NT2/D1 (cell line): Measurements from ENCODE around the gene ZFYVE9.

Experiments used
- SUZ12 ChIP-seq: IDR thresholded peaks from 2 replicates; pipeline ENCODE4 v1.6.1; 2011; ENCODE audit not compliant: insufficient read length, insufficient read depth; ENCODE audit errors: extremely low read depth
- YY1 ChIP-seq: IDR thresholded peaks from 2 replicates; pipeline ENCODE4 v1.6.1; 2011; ENCODE audit not compliant: insufficient read length, insufficient read depth

DNA sequence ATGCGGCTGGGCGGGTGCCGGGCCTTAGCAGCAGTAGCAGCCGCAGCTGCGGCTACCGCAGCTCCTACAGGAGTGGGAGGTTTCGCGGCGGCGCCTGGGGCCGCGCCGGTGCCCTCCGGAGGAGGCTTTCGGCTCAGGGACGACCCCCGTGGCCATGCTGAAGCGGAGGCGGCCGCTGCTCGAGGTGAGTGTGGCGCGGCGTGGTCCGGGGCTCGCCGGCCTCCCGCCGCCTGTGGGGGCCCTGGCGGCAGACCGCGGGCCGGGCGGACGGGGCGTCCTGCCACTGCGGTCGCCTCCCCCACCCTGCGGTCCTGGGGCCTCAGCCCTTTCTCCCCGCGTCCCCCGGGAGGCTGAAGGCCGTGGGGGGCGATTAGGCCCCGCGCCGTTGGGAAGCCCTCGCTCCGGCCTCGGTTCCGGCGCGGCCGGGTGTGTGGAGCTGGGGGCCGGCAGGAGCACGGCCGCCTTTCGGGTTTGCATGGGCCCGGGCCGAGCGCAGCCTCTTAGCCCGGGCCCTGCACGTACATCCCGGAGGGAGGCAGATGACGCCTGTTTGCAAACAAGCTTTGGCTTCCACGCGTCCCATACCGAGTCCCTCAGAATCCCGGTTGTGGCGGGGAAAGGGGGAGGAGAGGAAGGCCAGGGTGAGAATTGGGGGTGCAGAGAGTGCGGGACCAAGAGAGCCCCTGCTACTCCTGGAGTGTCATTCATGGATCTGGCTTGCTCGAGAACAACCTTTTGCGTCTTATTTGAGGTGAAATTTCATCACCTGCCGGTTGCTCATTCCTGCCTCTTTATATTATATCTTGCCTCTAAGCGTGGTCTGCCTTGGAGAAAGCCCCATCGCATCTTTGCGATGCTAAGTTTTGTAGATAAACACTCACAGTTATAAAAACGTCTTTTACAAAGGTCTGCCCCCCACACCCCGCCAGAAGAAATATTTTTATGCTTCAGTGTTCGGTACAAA lies 613 bp downstream of the ZFYVE9 start:
- no peak for TF ChIP-seq YY1
- TF ChIP-seq SUZ12 = no peak
